Measurements from ENCODE around the gene OLFML2A. TPM values are rescaled to one million over a fixed set of nuclear protein-coding genes. Genes with fewer than 3 reads are reported as not detected.

The OLFML2A gene
- total RNA-seq, 4 donors from 2014 or later: 39.0 to 98.9 (median 60.3) TPM

DNA sequence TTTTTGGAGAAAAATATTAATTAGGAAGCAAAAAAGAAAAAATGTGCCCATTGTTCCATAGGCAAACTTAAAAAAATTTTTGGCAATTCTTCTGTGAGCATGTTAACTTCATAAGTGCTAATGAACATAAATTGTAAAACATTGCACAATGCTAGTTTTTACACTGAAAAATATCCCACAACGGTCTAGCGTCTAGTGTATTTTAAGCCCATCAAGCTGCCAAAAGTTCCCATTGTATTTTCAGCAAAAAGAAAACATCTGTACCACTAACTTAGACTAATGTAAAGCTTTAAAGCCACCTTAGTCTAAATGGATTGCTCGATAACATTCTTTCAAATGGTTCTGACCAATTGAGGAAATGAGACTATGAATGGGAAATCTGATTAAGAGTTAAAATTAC lies 8.6 kb upstream of the OLFML2A start:
- TF ChIP-seq CTCF (IDR thresholded peaks at IDR 0.05): no peak
- TF ChIP-seq POLR2AphosphoS5 (IDR thresholded peaks at IDR 0.05): no peak
- no peak for TF ChIP-seq EP300 (IDR thresholded peaks at IDR 0.05)
- TF ChIP-seq POLR2A (IDR thresholded peaks at IDR 0.05; ENCODE audit: low read depth): no peak
- WGBS: 72% methylated on average over 3 of the region's 3 CpGs
- intact Hi-C loops (cut with DNase I): no loop called here
- H3K27ac ChIP-seq (replicated peaks in 1 of 4): no peak overlapping the region
- H3K27me3 ChIP-seq: peaks cover 3 to 72% (median 20%) of the 10 kb centered on the region in 4 donors
- H3K4me1 ChIP-seq: peaks cover 14 to 33% (median 24%) of the 10 kb centered on the region in 4 donors
- H3K4me3 ChIP-seq: no peak overlapping the region
- no peak for DNase-seq (ENCODE audit: extremely low spot score)
- no peaks in the 10 kb centered on the region for H3K9me3 ChIP-seq
- H3K36me3 ChIP-seq: no peaks in the 10 kb centered on the region

GRCh38 chr9:124768750-124769548 lies 8.0 kb upstream of the OLFML2A start:
- peaks cover 3 to 66% (median 20%) of the 10 kb centered on the region in 4 donors for H3K27me3 ChIP-seq
- H3K27ac ChIP-seq (replicated peaks in 1 of 4): peak overlapping the region in 1 of 4 donors; percentile 72
- WGBS: 37% methylated on average over 11 of the region's 11 CpGs
- TF ChIP-seq POLR2AphosphoS5 (IDR thresholded peaks at IDR 0.05) (peak in 1 of 2 donors; percentile 26), POLR2A (IDR thresholded peaks at IDR 0.05; ENCODE audit: low read depth) (no peak)
- H3K4me1 ChIP-seq: peaks cover 14 to 33% (median 24%) of the 10 kb centered on the region in 4 donors
- intact Hi-C loops (cut with DNase I): no loop called here
- H3K36me3 ChIP-seq: no peaks in the 10 kb centered on the region
- H3K9me3 ChIP-seq: no peaks in the 10 kb centered on the region
- H3K4me3 ChIP-seq: peak overlapping the region; percentile 81 to 95 (median 86)
- no peak for DNase-seq (ENCODE audit: extremely low spot score)

DNA sequence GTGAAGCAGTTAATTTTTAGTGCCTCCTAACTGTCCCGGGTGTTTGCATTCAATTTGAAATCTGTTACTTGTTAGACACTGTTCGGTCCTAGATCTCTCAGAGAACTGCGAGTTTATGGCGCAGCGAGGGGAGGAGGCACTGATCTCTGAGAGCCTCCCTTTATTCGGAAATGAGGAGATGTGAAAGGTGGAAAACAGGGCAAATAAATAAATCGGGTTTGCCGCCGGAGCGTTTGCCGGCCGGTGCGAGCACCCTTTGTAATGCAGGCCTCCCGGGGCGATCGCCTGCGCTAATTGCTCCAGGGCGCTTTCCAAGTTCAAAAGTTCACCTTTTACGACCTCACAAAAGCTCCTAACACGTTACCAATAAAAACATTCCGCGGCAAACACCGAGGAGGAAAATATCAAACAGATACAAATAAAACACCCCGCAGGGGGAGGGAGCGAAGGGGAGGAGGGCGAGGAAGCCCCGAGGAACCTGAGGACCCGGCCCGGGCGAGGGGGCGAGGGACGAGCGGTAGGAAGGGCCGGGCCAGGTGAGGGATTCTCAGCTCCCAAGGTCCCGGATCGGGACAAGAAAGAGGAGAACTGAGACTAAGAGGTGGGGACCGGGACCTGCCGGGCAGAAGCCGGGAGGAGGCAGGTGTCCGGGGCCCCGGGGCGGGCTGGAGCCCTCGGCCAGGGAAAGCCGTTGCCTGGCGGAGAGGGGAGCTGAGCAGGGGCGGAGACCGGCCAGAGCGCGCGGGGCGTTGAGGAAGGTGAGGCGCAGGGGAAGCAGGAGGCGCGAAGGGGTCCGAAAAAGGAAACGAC lies 7.2 kb upstream of the OLFML2A start:
- H3K27ac ChIP-seq (replicated peaks in 1 of 4): peak overlapping the region in 3 of 4 donors; percentile 33 to 72 (median 41)
- TF ChIP-seq POLR2AphosphoS5 (IDR thresholded peaks at IDR 0.05) (no peak), POLR2A (IDR thresholded peaks at IDR 0.05; ENCODE audit: low read depth) (no peak), EP300 (IDR thresholded peaks at IDR 0.05) (no peak), CTCF (IDR thresholded peaks at IDR 0.05) (no peak)
- H3K9me3 ChIP-seq: no peaks in the 10 kb centered on the region
- intact Hi-C loops (cut with DNase I): loop anchor here (5.0 to 10.0 kb wide), 2 partner anchors 373 to 605 kb away; partner anchors contain the start of gene SCAI
- peak overlapping the region; percentile 81 to 95 (median 86) for H3K4me3 ChIP-seq
- peaks cover 3 to 60% (median 20%) of the 10 kb centered on the region in 4 donors for H3K27me3 ChIP-seq
- H3K4me1 ChIP-seq: peaks cover 17 to 37% (median 29%) of the 10 kb centered on the region in 4 donors
- no peaks in the 10 kb centered on the region for H3K36me3 ChIP-seq
- 12% methylated on average over 56 of the region's 56 CpGs for WGBS
- no peak for DNase-seq (ENCODE audit: extremely low spot score)

DNA sequence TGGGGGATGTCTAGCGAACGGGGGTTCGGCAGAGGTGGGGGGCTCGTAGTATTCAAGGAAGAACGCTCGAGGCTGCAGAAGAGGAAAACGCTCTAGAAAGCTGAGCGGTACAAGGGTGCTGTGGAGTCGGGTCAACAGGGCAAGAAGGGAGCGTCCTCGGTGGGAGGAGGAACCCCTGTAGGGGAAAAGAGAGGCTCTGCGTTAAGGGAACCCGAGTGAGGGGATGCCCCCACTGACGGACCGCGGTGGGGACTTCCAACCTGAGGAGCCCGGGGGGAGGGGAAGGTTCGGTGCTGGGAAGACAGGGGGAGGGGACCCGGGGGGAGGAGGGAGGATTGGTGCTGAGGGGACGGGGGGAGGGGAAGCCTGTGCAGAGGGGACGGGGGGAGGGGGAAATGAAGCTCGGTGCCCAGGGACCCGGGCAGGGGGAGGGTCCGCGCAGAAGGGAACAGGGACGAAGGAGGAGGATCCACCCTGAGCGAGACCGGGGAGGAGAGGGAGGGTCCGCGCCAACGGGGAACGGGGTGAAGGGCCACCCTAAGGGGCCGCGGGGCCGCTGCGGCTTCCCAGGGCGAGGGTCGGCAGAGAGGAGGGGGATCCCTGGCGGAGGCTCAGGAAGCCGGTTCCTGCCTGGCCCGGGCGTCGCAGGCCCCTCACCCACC lies 6.4 kb upstream of the OLFML2A start:
- H3K4me3 ChIP-seq: peak overlapping the region; percentile 81 to 95 (median 86)
- H3K9me3 ChIP-seq: no peaks in the 10 kb centered on the region
- TF ChIP-seq CTCF (IDR thresholded peaks at IDR 0.05) (no peak), EP300 (IDR thresholded peaks at IDR 0.05) (no peak), POLR2AphosphoS5 (IDR thresholded peaks at IDR 0.05) (no peak), POLR2A (IDR thresholded peaks at IDR 0.05; ENCODE audit: low read depth) (no peak)
- no peaks in the 10 kb centered on the region for H3K36me3 ChIP-seq
- 2% methylated on average over 37 of the region's 43 CpGs for WGBS
- intact Hi-C loops (cut with DNase I): loop anchor here (5.0 to 10.0 kb wide), 2 partner anchors 372 to 604 kb away; partner anchors contain the start of gene SCAI
- H3K4me1 ChIP-seq: peaks cover 19 to 41% (median 31%) of the 10 kb centered on the region in 4 donors
- H3K27me3 ChIP-seq: peaks cover 3 to 54% (median 19%) of the 10 kb centered on the region in 4 donors
- H3K27ac ChIP-seq (replicated peaks in 1 of 4): peak overlapping the region; percentile 49 to 78 (median 62)
- DNase-seq (ENCODE audit: extremely low spot score): no peak

Data from esophagus muscularis mucosa (tissue), 4 donors.